Bronchus fibroblast of lung (primary cell): ENCODE data around the gene MCRS1. TPM values are rescaled to one million over a fixed set of nuclear protein-coding genes. Genes with fewer than 3 reads are reported as not detected.

Experiments
- total RNA-seq: library from RNA; depleted of rRNA; stranded (reverse); fragments of >200 nt; gene quantifications from 2 replicates; pipeline ENCODE4 v1.2.3, GENCODE V29; 2015

The MCRS1 gene, protein sequence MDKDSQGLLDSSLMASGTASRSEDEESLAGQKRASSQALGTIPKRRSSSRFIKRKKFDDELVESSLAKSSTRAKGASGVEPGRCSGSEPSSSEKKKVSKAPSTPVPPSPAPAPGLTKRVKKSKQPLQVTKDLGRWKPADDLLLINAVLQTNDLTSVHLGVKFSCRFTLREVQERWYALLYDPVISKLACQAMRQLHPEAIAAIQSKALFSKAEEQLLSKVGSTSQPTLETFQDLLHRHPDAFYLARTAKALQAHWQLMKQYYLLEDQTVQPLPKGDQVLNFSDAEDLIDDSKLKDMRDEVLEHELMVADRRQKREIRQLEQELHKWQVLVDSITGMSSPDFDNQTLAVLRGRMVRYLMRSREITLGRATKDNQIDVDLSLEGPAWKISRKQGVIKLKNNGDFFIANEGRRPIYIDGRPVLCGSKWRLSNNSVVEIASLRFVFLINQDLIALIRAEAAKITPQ
- 76.9 and 78.8 TPM in 2 replicates for total RNA-seq

DNA sequence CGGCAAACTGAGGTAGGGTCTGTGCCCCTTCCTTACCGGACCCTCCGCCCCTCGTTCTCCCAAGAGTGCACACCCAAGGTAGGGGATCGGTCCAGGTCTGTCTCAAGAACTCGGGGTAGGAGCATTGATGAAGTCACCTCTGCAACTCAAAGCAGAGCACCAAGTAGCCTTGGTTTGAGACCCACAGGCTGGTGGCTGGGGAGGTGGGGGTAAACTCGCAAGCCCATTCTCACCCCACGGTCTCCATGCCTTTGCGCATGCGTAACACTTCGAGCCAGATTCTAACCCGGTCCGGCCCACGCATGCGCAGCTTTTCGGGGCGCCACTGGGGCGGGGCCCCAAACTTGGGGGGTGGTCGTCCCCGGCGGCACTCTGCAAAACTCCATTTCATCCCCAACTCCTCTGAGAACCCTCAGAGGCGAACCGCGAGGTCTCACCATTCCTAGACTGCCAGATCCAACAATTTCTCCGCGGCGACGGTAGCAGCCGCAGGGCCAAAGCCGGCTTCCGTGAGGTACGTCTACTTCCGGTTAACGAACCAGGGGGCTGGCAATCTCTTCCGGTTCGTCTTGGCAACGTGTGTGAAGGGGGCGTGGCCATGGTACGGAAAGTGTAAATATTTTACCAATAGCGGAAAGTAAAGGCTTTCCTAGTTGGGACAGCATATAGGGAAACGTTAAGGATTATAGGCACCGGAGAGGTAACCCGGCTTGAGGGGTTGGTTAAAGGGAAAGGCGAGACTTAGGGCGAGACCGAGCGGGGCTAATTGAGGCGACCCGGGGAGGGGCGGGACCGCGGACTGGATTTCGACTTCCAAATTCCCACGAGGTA lies at the start of gene MCRS1:
Gene MCRS1, minus strand, starts transcription at position 532 of the 831 bp plus-strand sequence. CDS start 1,411 bp downstream, outside the sequence.

DNA sequence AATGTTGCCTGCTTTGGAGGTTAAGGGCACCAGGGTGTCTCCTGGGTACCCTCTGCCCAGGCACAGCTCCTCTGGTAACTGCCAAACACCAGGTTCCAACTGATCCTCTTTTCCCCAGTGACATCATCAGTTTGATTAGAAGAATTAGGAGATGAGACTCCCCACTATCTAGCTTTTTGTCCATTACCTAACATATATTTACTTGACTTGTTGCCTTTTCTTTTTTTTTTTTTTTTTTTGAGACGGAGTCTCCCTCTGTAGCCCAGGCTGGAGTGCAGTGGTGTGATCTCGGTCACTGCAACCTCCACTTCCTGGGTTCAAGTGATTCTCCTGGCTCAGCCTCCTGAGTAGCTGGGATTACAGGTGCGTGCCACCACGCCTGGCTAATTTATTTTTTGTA lies 37.6 kb upstream of the MCRS1 start, which contains the start of gene FAM186B:
Gene FAM186B, minus strand, starts transcription at position 101 of the 400 bp plus-strand sequence. CDS start 162 bp downstream, outside the sequence.

DNA sequence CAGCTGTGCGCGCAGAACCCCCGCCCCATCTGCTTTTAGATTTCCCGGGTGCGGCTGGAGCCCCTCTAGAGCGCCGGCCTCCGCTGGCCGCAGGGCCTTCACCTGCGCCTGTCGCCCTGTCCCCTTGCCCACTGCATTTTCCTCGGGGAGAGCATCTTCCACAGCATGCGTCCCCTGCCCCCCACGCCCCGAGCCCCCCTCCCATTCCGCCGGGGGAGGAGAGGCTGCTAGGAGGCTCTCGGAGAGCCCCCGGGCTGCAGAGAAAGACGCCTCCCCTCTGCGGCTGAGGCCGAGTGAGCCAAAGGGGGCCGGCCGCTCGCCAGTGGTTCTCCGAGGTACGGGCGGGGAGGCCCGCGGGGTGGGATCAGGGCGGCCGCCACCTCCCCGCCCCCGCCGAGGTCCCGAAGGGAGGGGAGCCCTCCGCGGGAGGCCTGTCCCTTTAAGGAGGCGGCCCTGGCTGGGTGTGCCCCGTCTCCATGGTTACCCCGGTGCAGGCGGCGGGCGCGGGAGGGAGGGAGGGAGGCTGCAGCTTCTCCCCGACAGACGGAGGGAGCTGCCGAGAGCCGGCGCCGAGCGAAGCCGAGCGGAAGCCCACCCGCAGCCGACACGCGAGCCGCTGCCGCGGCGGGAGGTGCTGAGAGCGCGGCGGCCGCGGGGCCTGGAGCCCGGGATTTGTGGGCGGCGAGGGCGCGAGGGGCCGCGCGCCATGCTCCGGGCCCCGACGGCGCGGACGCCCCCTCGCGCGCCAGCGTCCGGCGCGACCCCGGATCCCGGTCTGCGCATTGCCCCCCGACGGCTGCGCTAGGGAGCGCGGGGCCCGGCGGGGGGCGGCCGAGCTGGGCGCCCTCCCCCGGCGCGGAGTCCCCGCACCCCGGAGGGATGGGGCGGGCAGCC lies 29.2 kb downstream of the MCRS1 start, which contains the start of gene KCNH3:
Gene KCNH3, plus strand, starts transcription at position 521 of the 894 bp plus-strand sequence. CDS start 387 bp downstream, outside the sequence.

Other genes with a start within 250 kb of the MCRS1 start
- 35.8 and 40.1 TPM in 2 replicates for gene TROAP, start 244.9 kb downstream of the MCRS1 start, total RNA-seq
- gene C1QL4, start 231.0 kb downstream of the MCRS1 start, total RNA-seq: 0.17 and 0.45 TPM in 2 replicates
- 9.1 and 9.6 TPM in 2 replicates for gene DNAJC22, start 221.3 kb downstream of the MCRS1 start, total RNA-seq
- gene SPATS2, start 200.7 kb downstream of the MCRS1 start, total RNA-seq: 24.5 and 24.7 TPM in 2 replicates
- 0.30 and 2.2 TPM in 2 replicates for gene KCNH3, start 29.1 kb downstream of the MCRS1 start, total RNA-seq
- gene FAM186B, start 37.5 kb upstream of the MCRS1 start, total RNA-seq: under 0.01 and 0.34 TPM in 2 replicates
- 9.4 TPM in 2 replicates for gene PRPF40B, start 55.4 kb upstream of the MCRS1 start, total RNA-seq
- gene FMNL3, start 139.3 kb upstream of the MCRS1 start, total RNA-seq: 14.0 and 15.6 TPM in 2 replicates
- 305 and 320 TPM in 2 replicates for gene TMBIM6, start 173.4 kb upstream of the MCRS1 start, total RNA-seq